AG04449 (cell line): ENCODE measurements around the gene MYO1E.

Experiments
- CTCF ChIA-PET: fragments of 350-600 bp; formaldehyde crosslinking; extraction: SDS; loops from one replicate; lab custom pipeline; 2021; ENCODE audit warnings: antibody characterized with exemption; lab: Yijun Ruan, JAX
- POLR2A ChIA-PET: fragments of 400-600, 350-600 bp; formaldehyde crosslinking; extraction: SDS; loops from one replicate; lab custom pipeline; 2020; ENCODE audit warnings: antibody characterized with exemption, inconsistent platforms; lab: Yijun Ruan, JAX
- DNase-seq: peaks from one replicate; pipeline ENCODE4 v3.0.0-alpha.2; 2010; ENCODE audit warnings: low read depth, low spot score
- H3K4me3 ChIP-seq: 2 replicates; pipeline ENCODE4 v1.5.1; 2011; ENCODE audit warnings: low read depth, mild to moderate bottlenecking, control low read depth, low read length
- TF ChIP-seq, protein P1 (sequence below): IDR thresholded peaks from one replicate; pipeline ENCODE4 v1.5.1; 2011; ENCODE audit warnings: mild to moderate bottlenecking, moderate library complexity, low read length, control low read depth, inconsistent platforms; ENCODE audit not compliant: insufficient read depth; ENCODE audit errors: missing control alignments

Gene MYO1E

DNA sequence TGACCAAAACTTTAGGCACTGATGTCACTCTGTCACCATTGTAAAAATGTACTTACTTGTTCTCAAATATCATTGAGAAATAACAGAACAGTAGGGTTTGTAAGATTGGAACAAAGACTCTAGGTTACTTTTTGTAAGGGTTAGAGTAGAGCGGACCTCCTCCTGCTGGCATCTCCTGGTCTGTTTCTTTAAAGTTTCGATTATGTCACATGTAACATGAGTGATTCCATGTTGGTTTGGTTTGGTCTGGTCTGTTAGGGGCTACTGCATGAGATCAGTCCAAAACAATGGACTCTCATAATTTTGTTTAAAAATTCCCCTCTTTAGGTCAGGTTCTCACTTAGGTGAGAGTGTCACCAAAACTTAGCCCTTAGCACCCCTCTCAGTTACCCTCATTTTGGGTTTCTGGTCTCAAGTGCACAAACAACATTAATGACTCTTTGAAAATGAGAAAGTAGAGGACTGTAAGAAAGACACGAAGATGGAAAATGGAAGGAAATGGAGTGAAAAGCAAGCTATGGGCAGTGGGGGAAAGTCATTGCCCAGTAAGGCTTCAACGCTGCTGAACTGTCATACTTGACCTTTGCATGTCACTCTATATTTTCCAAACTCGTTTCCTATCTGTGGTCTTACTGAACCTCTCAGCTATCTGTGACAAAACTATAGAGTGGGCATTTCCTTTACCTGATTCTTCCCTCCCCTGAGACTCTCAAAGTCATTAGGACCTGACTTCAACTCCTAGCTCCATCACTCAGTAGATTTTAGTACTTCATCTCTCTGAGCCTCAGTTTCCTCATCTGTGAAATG, 113.3 kb downstream of the MYO1E start:
- CTCF ChIA-PET, result interaction anchor here (5.5 kb wide), 1 partner anchor 12 kb away, joined by 39 read pairs; no protein-coding TSS in a partner anchor
- POLR2A ChIA-PET, result no interaction called here
- DNase-seq, result no peak
- TF ChIP-seq, protein P1, sequence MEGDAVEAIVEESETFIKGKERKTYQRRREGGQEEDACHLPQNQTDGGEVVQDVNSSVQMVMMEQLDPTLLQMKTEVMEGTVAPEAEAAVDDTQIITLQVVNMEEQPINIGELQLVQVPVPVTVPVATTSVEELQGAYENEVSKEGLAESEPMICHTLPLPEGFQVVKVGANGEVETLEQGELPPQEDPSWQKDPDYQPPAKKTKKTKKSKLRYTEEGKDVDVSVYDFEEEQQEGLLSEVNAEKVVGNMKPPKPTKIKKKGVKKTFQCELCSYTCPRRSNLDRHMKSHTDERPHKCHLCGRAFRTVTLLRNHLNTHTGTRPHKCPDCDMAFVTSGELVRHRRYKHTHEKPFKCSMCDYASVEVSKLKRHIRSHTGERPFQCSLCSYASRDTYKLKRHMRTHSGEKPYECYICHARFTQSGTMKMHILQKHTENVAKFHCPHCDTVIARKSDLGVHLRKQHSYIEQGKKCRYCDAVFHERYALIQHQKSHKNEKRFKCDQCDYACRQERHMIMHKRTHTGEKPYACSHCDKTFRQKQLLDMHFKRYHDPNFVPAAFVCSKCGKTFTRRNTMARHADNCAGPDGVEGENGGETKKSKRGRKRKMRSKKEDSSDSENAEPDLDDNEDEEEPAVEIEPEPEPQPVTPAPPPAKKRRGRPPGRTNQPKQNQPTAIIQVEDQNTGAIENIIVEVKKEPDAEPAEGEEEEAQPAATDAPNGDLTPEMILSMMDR, result no peak
- H3K4me3 ChIP-seq, result no peak overlapping the region

DNA sequence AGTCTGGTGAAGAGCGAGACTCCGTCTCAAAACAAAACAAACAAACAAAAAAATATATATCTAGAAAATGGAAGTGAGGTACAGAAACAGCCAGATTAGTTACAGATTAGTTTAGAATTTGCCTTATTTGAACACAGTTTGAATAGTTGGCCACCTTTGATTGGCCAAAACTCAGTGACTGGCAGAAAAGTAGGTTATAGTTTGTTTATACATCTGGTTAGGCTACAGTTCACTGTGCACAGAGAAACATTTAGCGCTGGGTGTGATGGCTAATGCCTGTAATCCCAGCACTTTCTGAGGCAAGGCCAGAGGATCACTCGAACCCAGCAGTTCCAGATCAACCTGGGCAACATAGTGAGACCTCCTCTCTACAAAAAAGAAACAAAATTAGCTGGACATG, 114.4 kb downstream of the MYO1E start:
- TF ChIP-seq, protein P1, result no peak
- no peak for DNase-seq
- no peak overlapping the region for H3K4me3 ChIP-seq
- ChIA-PET CTCF (interaction anchor here (5.5 kb wide), 1 partner anchor 11 kb away, joined by 39 read pairs; no protein-coding TSS in a partner anchor), POLR2A (no interaction called here)

DNA sequence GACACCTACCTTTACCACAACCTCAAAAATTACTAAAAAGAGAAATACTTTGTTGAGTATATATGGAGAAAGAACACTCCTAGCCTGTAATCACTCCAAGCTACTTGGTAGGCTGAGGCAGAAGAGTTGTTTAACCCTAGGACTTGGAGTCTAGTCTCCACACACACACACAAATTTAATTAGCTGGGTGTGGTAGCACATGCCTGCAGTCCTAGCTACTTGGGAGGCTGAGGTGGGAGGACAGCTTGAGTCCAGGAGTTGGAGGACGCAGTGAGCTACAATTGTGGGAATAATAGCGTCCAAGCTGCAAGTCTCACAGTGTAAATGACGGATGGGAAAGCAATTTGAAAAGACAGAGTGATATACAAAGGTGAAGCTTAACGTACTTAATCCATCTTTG, 115.5 kb downstream of the MYO1E start:
- TF ChIP-seq, protein P1, result no peak
- no peak overlapping the region for H3K4me3 ChIP-seq
- ChIA-PET POLR2A (no interaction called here), CTCF (interaction anchor here (1.4 to 5.5 kb wide), 2 partner anchors 10 to 16 kb away, joined by 3 to 39 read pairs; no protein-coding TSS in a partner anchor)
- no peak for DNase-seq

DNA sequence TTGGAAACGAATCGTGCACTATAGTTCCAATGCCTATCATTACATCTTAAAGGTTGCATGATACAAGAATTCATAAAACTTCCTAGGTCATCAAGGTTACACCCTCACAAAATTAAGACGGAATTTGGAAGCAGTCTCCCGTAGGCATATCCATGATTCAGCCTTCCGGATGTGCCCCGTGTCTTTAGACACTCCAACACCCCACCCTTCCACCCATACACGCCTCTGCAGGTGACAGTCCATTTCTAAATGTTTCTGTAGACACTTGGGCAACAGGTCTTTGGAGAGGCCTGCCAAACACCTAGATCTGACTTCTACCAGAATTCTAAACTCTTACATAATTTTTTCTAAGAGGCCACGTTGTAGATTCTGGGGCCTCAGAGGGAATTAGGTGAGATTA, 116.2 kb downstream of the MYO1E start:
- POLR2A ChIA-PET, result no interaction called here

DNA sequence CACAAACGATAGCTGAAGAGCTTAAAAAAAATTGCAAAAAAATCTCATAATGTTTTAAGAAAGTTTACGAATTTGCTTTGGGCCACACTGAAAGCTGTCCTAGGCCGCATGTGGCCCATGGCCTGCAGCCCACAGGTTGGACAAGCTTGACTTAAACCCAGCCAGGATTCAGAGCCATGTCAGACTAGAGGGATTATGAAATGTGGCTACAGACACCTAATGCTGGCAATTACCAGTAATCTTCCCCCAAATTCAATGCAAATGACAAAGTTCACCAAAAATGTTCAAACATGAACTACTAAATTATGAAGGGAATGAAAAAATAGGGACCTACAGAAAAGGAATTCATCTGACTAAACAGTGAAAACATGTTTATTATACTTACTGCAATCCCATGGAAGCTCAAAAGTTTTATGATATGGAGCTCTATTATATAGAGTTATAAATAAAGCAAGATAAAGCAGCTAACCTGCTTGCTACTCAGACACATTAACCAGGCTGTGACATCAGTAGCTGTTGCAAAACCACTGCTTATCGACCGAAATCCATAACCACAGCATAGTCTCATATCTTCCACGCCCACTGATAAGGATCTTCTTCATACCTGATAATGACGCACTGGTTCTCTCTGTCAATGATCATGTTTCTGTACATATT, 116.9 kb downstream of the MYO1E start:
- TF ChIP-seq, protein P1, result no peak

More for the DNA sequence above, 116.2 kb downstream of the MYO1E start:
- TF ChIP-seq, protein P1, result no peak
- DNase-seq, result no peak
- H3K4me3 ChIP-seq, result no peak overlapping the region
- CTCF ChIA-PET, result interaction anchor here (1.4 to 1.6 kb wide), 2 partner anchors 9 to 15 kb away, joined by 3 to 13 read pairs; no protein-coding TSS in a partner anchor

DNA sequence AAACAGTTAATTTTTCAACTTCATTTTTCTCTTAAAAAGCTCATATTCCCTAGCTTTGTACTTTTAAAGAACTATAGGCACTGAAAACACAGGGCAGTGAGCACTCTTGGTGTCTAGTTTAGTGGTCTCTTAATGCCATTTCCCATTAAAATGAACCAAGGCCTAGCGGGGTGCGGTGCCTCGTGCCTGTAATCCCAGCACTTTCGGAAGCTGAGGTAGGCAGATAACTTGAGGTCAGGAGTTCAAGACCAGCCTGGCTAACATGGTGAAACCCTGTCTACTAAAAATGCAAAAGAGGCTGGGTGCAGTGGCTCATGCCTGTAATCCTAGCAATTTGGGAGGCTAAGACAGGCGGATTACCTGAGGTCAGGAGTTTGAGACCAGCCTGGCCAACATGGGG, 120.5 kb downstream of the MYO1E start:
- no peak for DNase-seq
- POLR2A ChIA-PET, result no interaction called here
- no peak overlapping the region for H3K4me3 ChIP-seq
- CTCF ChIA-PET, result no interaction called here
- TF ChIP-seq, protein P1, result no peak

More for the DNA sequence above, 116.9 kb downstream of the MYO1E start:
- CTCF ChIA-PET, result interaction anchor here (1.0 to 1.6 kb wide), 2 partner anchors 9 to 11 kb away, joined by 5 to 13 read pairs; no protein-coding TSS in a partner anchor
- POLR2A ChIA-PET, result no interaction called here
- no peak overlapping the region for H3K4me3 ChIP-seq
- DNase-seq, result no peak
